HepG2 (cell line): ENCODE data around the gene CCL8. TPM values are rescaled to one million over a fixed set of nuclear protein-coding genes. Genes with fewer than 3 reads are reported as not detected.

Experiments used
- ATAC-seq: fragments of 200-7000 bp; cut with Tn5 transposase; 3 replicates; pipeline ENCODE4 v1.9.1; 2020; ENCODE audit warnings: mild to moderate bottlenecking, moderate library complexity
- BruUV-seq: library from RNA; stranded (reverse); fragments of 400-500 nt; replicated peaks from 2 replicates; lab custom pipeline; 2021; lab: Mats Ljungman, UMichigan
- CTCF ChIA-PET: fragments of 300-600 bp; formaldehyde crosslinking; extraction: SDS; loops from one replicate; lab custom pipeline; 2021; ENCODE audit warnings: low total read pairs, inconsistent platforms, low intra/inter-chr PET ratio; lab: Yijun Ruan, JAX
- POLR2A ChIA-PET: fragments of 350-600 bp; sonication (Branson Sonifier 250); formaldehyde crosslinking; loops from one replicate; lab custom pipeline; 2020; ENCODE audit warnings: antibody characterized with exemption, inconsistent platforms; lab: Yijun Ruan, JAX
- DNase-seq: peaks from one replicate; pipeline ENCODE4 v3.0.0-alpha.2; 2015; ENCODE audit warnings: low spot score
- FAIRE-seq: peaks from 3 replicates; lab custom pipeline; 2011; peaks lifted over from hg19 to GRCh38; lab: Jason Lieb, UNC
- H2AFZ ChIP-seq: one replicate; pipeline ENCODE4 v1.6.1; 2011; ENCODE audit warnings: low read length, inconsistent platforms
- H3K27ac ChIP-seq: fragments of 300-600 bp; 3 replicates; pipeline ENCODE4 v1.8.0; 2011; ENCODE audit warnings: mixed run types, mild to moderate bottlenecking, mixed read lengths, low read length, inconsistent platforms; ENCODE audit not compliant: insufficient read depth; ENCODE audit errors: extremely low read length
- H3K27me3 ChIP-seq, 2 experiments: fragments of 200-600 bp in 1 of 2; 2 replicates in 1 of 2; 3 replicates in 1 of 2; pipeline versions ENCODE4 v1.6.0 to v1.8.0; 2011; ENCODE audit warnings: low read length in 2 of 2, mild to moderate bottlenecking in 2 of 2, moderate library complexity in 2 of 2, inconsistent platforms in 1 of 2; ENCODE audit not compliant: insufficient read depth in 2 of 2, control insufficient read depth in 1 of 2
- H3K36me3 ChIP-seq, 2 experiments: fragments of 200-600 bp in 1 of 2; replicated peaks in 1 of 2; 2 replicates in 1 of 2; 3 replicates in 1 of 2; pipeline versions ENCODE4 v1.5.1 to v1.8.0; 2011; ENCODE audit warnings: low read length in 2 of 2, inconsistent platforms in 1 of 2; ENCODE audit not compliant: insufficient read depth in 2 of 2, control insufficient read depth in 1 of 2
- H3K4me1 ChIP-seq: 2 replicates; pipeline ENCODE4 v1.5.1; 2012; ENCODE audit warnings: low read length, inconsistent platforms; ENCODE audit not compliant: insufficient read depth
- H3K4me2 ChIP-seq: 2 replicates; pipeline ENCODE4 v1.6.0; 2011; ENCODE audit warnings: low read depth, low read length, inconsistent platforms
- H3K4me3 ChIP-seq, 3 experiments: fragments of 200-600 bp in 1 of 3; sonication (generic), shearing (Covaris generic) in 1 of 3; replicated peaks in 1 of 3; 2 replicates each; pipeline ENCODE4 v1.5.1; 2011 to 2016; ENCODE audit warnings: low read length in 3 of 3, inconsistent platforms in 2 of 3, low read depth in 2 of 3, mild to moderate bottlenecking in 2 of 3, control low read depth in 1 of 3, mixed read lengths in 1 of 3; ENCODE audit not compliant: insufficient read depth in 1 of 3
- H3K79me2 ChIP-seq: one replicate; pipeline ENCODE4 v1.6.1; 2011; ENCODE audit warnings: low read length, inconsistent platforms; ENCODE audit not compliant: insufficient read depth
- H3K9ac ChIP-seq: 2 replicates; pipeline ENCODE4 v1.6.0; 2011; ENCODE audit warnings: mild to moderate bottlenecking, low read depth, low read length, inconsistent platforms; ENCODE audit not compliant: insufficient read depth
- H3K9me3 ChIP-seq: 2 replicates; pipeline ENCODE4 v1.5.1; 2012; ENCODE audit warnings: mild to moderate bottlenecking, low read length
- H4K20me1 ChIP-seq: 2 replicates; pipeline ENCODE4 v1.6.0; 2011; ENCODE audit warnings: inconsistent platforms, mild to moderate bottlenecking, low read length, moderate library complexity; ENCODE audit not compliant: insufficient read depth
- BORCS8-MEF2B ChIP-seq: sonication (generic); formaldehyde crosslinking; IDR thresholded peaks from 2 replicates; pipeline ENCODE4 v1.8.0; 2022; ENCODE audit warnings: mild to moderate bottlenecking, missing genetic modification reagents
- CENPT ChIP-seq: sonication (generic); formaldehyde crosslinking; IDR thresholded peaks from 2 replicates; pipeline ENCODE4 v1.8.0; 2022; ENCODE audit warnings: low read depth, mild to moderate bottlenecking, moderate library complexity, missing genetic modification reagents
- ERF ChIP-seq: IDR thresholded peaks from 2 replicates; pipeline ENCODE4 v1.6.1; 2018; ENCODE audit warnings: missing biosample characterization, missing genetic modification reagents
- MBNL3 ChIP-seq: fragments of 250-450 bp; sonication (Bioruptor Pico); conservative IDR thresholded peaks from 2 replicates; pipeline ENCODE4 v1.8.0; 2022; ENCODE audit warnings: mild to moderate bottlenecking, inconsistent platforms
- NRL ChIP-seq: sonication (generic); formaldehyde crosslinking; IDR thresholded peaks from 2 replicates; pipeline ENCODE4 v1.5.0; 2020; ENCODE audit warnings: missing genetic modification reagents, mild to moderate bottlenecking, moderate library complexity, borderline replicate concordance
- RBM39 ChIP-seq: fragments of 200-400 bp; formaldehyde crosslinking; IDR thresholded peaks from one replicate; pipeline ENCODE4 v1.6.1; 2018; ENCODE audit warnings: antibody characterized with exemption, mild to moderate bottlenecking, low read depth, low read length; ENCODE audit not compliant: poor library complexity, severe bottlenecking
- SIX1 ChIP-seq: sonication (generic); formaldehyde crosslinking; IDR thresholded peaks from 2 replicates; pipeline ENCODE4 v1.4.0; 2020; ENCODE audit warnings: missing genetic modification reagents, borderline replicate concordance
- ZNF333 ChIP-seq: sonication (generic); formaldehyde crosslinking; IDR thresholded peaks from 2 replicates; pipeline ENCODE4 v1.4.0; 2020; ENCODE audit warnings: mild to moderate bottlenecking, missing genetic modification reagents, borderline replicate concordance
- ZNF589 ChIP-seq: sonication (generic); formaldehyde crosslinking; conservative IDR thresholded peaks from 2 replicates; pipeline ENCODE4 v1.8.0; 2022; ENCODE audit warnings: mild to moderate bottlenecking, moderate library complexity, missing genetic modification reagents
- ZNF746 ChIP-seq: sonication (generic); formaldehyde crosslinking; IDR thresholded peaks from 2 replicates; pipeline ENCODE4 v1.8.0; 2022; ENCODE audit warnings: mild to moderate bottlenecking, missing genetic modification reagents
- ZNF75D ChIP-seq: sonication (generic); formaldehyde crosslinking; IDR thresholded peaks from 2 replicates; pipeline ENCODE4 v1.8.1; 2023; ENCODE audit warnings: missing genetic modification reagents, mild to moderate bottlenecking, borderline replicate concordance
- WGBS: methylation state at CpG from one replicate; pipeline ENCODE4 v1.1.6; 2017; ENCODE audit warnings: low lambda C conversion rate; 5-methylcytosine and 5-hydroxymethylcytosine counted together
- in situ Hi-C: cut with HindIII; loops from 2 replicates; pipeline ENCODE4 v1.10.0; 2017; ENCODE audit warnings: low pct_unique_long_range_greater_than_20kb; ENCODE audit not compliant: extremely low pct_ligation_motif_present
- intact Hi-C: fragments of 100-400 bp; cut with micrococcal nuclease; formaldehyde crosslinking; loops from one replicate; pipeline ENCODE4 v1.10.0; 2022; ENCODE audit not compliant: unreplicated experiment
- polyA plus RNA-seq, 8 experiments: library from polyadenylated mRNA; depleted of rRNA in 3 of 8; stranded (reverse) in 7 of 8; unstranded in 1 of 8; fragments of >200 nt; fragmentation: Illumina TruSeq in 4 of 8; extraction: Trizol in 4 of 8; gene quantifications; 2 replicates each; pipeline versions ENCODE4 v1.2.1 to v1.2.3, GENCODE V29; 2011 to 2016; ENCODE audit warnings: low read depth in 4 of 8, missing spikeins in 1 of 8, mixed read lengths in 1 of 8; ENCODE audit not compliant: insufficient read depth in 1 of 8
- total RNA-seq, 5 experiments: library from RNA; depleted of rRNA; stranded (reverse); fragments of >200 nt; fragmentation: Illumina TruSeq; extraction: Trizol; gene quantifications; 2 replicates each; pipeline ENCODE4 v1.2.3, GENCODE V29; 2016; ENCODE audit warnings: low read depth in 1 of 5
- TF ChIP-seq, protein P1 (sequence below): sonication (generic); formaldehyde crosslinking; IDR thresholded peaks from 2 replicates; pipeline ENCODE4 v1.4.0; 2020; ENCODE audit warnings: missing genetic modification reagents
- TF ChIP-seq, protein P2 (sequence below): fragments of 450-650 bp; IDR thresholded peaks from 2 replicates; pipeline ENCODE4 v1.6.1; 2016
- TF ChIP-seq, protein P3 (sequence below): sonication (generic); formaldehyde crosslinking; IDR thresholded peaks from 2 replicates; pipeline ENCODE4 v1.8.1; 2023; ENCODE audit warnings: mild to moderate bottlenecking, missing genetic modification reagents, borderline replicate concordance
- TF ChIP-seq, protein P4 (sequence below): sonication (generic); formaldehyde crosslinking; IDR thresholded peaks from 2 replicates; pipeline ENCODE4 v1.4.0; 2020; ENCODE audit warnings: mild to moderate bottlenecking, missing genetic modification reagents
- TF ChIP-seq, protein P5 (sequence below): sonication (generic); formaldehyde crosslinking; IDR thresholded peaks from 2 replicates; pipeline ENCODE4 v1.4.0; 2020; ENCODE audit warnings: mild to moderate bottlenecking, missing genetic modification reagents

Gene CCL8
- total and polyA plus RNA-seq, 2 of the 13 experiments (the other 11 are each of a cell fraction or from before 2014, with no cell fraction given): not detected

DNA sequence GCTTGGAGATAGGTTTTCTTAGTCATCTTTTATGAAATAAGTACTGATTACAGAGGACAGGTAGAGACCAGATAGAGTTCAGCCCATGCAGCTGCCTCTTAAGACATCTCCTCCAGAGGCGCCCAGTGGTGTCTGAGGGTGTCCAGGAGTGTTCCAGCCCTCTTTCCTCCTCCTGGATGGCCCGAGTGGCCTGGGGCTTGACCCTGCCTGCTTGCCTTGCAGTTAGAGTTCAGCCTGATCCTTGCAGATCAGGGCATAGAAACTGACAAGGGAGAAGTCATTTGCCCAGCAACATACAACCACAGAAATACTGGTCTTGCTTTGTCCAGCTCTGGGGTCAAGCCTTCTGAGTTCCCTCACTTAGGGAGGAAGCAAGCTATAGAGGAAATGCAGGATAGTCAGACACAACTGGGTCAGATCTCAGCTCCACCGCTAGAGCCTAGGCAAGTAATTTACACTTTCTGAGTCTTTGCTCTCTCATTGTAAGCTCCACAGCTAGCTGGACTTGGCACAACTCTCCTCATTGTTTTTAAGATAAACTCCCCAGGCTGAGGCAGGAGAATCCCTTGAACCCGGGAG is 47.4 kb downstream of the CCL8 start:
- no TSS peak for BruUV-seq
- TF ChIP-seq ZNF746 (CRISPR knock-in tag) (no peak), BORCS8-MEF2B (CRISPR knock-in tag) (no peak), ZNF589 (CRISPR knock-in tag) (no peak), SIX1 (CRISPR knock-in tag) (no peak), RBM39 (no peak), ZNF333 (no peak), ZNF75D (CRISPR knock-in tag) (no peak), NRL (CRISPR knock-in tag) (no peak), CENPT (no peak), ERF (no peak), MBNL3 (CRISPR knock-in tag) (no peak)
- TF ChIP-seq, protein P1, sequence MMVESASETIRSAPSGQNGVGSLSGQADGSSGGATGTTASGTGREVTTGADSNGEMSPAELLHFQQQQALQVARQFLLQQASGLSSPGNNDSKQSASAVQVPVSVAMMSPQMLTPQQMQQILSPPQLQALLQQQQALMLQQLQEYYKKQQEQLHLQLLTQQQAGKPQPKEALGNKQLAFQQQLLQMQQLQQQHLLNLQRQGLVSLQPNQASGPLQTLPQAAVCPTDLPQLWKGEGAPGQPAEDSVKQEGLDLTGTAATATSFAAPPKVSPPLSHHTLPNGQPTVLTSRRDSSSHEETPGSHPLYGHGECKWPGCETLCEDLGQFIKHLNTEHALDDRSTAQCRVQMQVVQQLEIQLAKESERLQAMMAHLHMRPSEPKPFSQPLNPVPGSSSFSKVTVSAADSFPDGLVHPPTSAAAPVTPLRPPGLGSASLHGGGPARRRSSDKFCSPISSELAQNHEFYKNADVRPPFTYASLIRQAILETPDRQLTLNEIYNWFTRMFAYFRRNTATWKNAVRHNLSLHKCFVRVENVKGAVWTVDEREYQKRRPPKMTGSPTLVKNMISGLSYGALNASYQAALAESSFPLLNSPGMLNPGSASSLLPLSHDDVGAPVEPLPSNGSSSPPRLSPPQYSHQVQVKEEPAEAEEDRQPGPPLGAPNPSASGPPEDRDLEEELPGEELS (CRISPR knock-in tag): no peak
- TF ChIP-seq, protein P2, sequence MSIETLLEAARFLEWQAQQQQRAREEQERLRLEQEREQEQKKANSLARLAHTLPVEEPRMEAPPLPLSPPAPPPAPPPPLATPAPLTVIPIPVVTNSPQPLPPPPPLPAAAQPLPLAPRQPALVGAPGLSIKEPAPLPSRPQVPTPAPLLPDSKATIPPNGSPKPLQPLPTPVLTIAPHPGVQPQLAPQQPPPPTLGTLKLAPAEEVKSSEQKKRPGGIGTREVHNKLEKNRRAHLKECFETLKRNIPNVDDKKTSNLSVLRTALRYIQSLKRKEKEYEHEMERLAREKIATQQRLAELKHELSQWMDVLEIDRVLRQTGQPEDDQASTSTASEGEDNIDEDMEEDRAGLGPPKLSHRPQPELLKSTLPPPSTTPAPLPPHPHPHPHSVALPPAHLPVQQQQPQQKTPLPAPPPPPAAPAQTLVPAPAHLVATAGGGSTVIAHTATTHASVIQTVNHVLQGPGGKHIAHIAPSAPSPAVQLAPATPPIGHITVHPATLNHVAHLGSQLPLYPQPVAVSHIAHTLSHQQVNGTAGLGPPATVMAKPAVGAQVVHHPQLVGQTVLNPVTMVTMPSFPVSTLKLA: no peak
- TF ChIP-seq, protein P3, sequence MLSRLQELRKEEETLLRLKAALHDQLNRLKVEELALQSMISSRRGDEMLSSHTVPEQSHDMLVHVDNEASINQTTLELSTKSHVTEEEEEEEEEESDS (CRISPR knock-in tag): no peak
- TF ChIP-seq, protein P4, sequence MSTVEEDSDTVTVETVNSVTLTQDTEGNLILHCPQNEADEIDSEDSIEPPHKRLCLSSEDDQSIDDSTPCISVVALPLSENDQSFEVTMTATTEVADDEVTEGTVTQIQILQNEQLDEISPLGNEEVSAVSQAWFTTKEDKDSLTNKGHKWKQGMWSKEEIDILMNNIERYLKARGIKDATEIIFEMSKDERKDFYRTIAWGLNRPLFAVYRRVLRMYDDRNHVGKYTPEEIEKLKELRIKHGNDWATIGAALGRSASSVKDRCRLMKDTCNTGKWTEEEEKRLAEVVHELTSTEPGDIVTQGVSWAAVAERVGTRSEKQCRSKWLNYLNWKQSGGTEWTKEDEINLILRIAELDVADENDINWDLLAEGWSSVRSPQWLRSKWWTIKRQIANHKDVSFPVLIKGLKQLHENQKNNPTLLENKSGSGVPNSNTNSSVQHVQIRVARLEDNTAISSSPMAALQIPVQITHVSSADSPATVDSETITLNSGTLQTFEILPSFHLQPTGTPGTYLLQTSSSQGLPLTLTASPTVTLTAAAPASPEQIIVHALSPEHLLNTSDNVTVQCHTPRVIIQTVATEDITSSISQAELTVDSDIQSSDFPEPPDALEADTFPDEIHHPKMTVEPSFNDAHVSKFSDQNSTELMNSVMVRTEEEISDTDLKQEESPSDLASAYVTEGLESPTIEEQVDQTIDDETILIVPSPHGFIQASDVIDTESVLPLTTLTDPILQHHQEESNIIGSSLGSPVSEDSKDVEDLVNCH (CRISPR knock-in tag): no peak
- TF ChIP-seq, protein P5, sequence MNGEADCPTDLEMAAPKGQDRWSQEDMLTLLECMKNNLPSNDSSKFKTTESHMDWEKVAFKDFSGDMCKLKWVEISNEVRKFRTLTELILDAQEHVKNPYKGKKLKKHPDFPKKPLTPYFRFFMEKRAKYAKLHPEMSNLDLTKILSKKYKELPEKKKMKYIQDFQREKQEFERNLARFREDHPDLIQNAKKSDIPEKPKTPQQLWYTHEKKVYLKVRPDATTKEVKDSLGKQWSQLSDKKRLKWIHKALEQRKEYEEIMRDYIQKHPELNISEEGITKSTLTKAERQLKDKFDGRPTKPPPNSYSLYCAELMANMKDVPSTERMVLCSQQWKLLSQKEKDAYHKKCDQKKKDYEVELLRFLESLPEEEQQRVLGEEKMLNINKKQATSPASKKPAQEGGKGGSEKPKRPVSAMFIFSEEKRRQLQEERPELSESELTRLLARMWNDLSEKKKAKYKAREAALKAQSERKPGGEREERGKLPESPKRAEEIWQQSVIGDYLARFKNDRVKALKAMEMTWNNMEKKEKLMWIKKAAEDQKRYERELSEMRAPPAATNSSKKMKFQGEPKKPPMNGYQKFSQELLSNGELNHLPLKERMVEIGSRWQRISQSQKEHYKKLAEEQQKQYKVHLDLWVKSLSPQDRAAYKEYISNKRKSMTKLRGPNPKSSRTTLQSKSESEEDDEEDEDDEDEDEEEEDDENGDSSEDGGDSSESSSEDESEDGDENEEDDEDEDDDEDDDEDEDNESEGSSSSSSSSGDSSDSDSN (CRISPR knock-in tag): no peak

More for the DNA sequence above, 47.4 kb downstream of the CCL8 start:
- Histone ChIP-seq H3K4me2 (no peak overlapping the region), H3K27me3 (peaks cover 0 to 7% of the 10 kb centered on the region in 2 experiments; a peak in 1 of 5 replicates), H3K4me1 (0 out of 2 replicates have a peak, but pooled peaks cover 7% of the 10 kb centered on the region), H4K20me1 (no peaks in the 10 kb centered on the region), H3K4me3 (no peak overlapping the region), H2AFZ (no peak overlapping the region), H3K36me3 (no peaks in the 10 kb centered on the region), H3K9ac (no peak overlapping the region), H3K9me3 (no peaks in the 10 kb centered on the region), H3K79me2 (no peaks in the 10 kb centered on the region), H3K27ac (no peak overlapping the region)
- intact Hi-C loops (no loop called here), in situ Hi-C loops (no loop called here)
- CTCF ChIA-PET: no interaction called here
- WGBS: 5% methylated on average over 4 of the region's 4 CpGs
- no peak for ATAC-seq
- FAIRE-seq: no peak
- no peak for DNase-seq
- POLR2A ChIA-PET: no interaction called here
